ENCODE data around the gene GCNT2. TPM values are rescaled to one million over a fixed set of nuclear protein-coding genes. Genes with fewer than 3 reads are reported as not detected.
"Not testable (repeated sequence)": the region's sequence is repeated elsewhere in the genome, so short reads cannot be mapped to it uniquely, and the experiment has no call there.

The GCNT2 gene
- total RNA-seq, 4 donors from 2014 or later = 0.27 to 1.9 (median 0.81) TPM

DNA sequence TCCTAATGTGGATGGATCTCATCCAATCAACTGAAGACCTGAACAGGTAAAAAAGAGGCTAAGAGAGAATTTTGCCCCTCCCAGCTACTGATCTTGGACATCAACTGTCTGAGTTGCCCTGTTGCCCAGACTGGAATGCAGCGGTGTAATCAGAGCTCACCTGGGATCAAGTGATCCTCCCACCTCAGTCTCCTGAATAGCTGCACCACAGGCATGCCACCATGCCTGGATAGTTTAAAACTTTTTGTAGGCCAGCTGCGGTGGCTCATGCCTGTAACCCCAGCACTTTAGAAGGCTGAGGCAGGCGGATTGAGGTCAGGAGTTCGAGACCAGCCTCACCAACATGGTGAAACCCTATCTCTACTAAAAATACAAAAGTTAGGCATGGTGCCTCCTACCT is 34.9 kb upstream of the GCNT2 start:
- no peaks in the 10 kb centered on the region for H3K4me1 ChIP-seq
- no peak overlapping the region for H3K27ac ChIP-seq
- H3K9me3 ChIP-seq = no peaks in the 10 kb centered on the region
- ATAC-seq (no peak), DNase-seq (no peak)
- intact Hi-C loops (cut with DNase I; ENCODE audit: low total_unique reads) = no loop called here
- no peak overlapping the region for H3K4me3 ChIP-seq
- no peaks in the 10 kb centered on the region for H3K27me3 ChIP-seq
- in situ Hi-C loops (cut with MboI; ENCODE audit: low sequenced_read_pairs in 4 of 4) = loop anchor here in 2 of 4 donors (25.0 kb wide), 2 partner anchors 301 to 576 kb away; no protein-coding TSS in a partner anchor
- no peaks in the 10 kb centered on the region for H3K36me3 ChIP-seq
- TF ChIP-seq, protein P1, sequence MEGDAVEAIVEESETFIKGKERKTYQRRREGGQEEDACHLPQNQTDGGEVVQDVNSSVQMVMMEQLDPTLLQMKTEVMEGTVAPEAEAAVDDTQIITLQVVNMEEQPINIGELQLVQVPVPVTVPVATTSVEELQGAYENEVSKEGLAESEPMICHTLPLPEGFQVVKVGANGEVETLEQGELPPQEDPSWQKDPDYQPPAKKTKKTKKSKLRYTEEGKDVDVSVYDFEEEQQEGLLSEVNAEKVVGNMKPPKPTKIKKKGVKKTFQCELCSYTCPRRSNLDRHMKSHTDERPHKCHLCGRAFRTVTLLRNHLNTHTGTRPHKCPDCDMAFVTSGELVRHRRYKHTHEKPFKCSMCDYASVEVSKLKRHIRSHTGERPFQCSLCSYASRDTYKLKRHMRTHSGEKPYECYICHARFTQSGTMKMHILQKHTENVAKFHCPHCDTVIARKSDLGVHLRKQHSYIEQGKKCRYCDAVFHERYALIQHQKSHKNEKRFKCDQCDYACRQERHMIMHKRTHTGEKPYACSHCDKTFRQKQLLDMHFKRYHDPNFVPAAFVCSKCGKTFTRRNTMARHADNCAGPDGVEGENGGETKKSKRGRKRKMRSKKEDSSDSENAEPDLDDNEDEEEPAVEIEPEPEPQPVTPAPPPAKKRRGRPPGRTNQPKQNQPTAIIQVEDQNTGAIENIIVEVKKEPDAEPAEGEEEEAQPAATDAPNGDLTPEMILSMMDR (IDR thresholded peaks at IDR 0.05 in 4 of 5, conservative IDR thresholded peaks at IDR 0.05 in 1 of 5) = no peak
- TF ChIP-seq POLR2A (IDR thresholded peaks at IDR 0.05) = no peak

DNA sequence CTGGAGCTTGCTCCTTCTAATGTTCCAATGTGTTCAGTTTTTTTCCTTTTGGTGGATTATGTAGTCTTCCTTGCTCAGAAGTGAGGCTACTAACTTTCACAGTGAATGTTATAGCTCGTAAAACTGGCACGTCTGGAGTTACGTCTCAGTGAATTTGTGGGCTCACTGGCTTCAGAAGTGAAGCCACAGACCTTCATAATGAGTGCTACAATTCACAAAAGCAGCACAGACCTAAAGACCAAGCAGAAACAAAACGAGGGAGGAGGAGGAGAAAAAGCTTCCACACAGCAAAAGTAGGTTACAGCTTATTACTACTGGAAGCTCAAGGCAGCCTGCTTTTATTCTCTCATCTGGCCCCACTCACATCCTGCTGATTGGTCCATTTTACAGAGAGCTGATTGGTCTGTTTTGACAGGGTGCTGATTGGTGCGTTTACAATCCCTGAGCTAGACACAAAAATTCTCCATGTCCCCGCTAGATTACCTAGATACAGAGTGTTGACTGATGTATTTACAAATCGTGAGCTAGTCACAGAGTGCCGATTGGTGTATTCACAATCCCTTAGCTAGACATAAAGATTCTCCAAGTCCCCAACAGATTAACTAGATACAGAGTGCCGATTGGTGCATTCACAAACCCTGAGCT is 34.1 kb upstream of the GCNT2 start:
- H3K27ac ChIP-seq; intact Hi-C loops (cut with DNase I; ENCODE audit: low total_unique reads); ATAC-seq; H3K4me3 ChIP-seq; DNase-seq; H3K9me3 ChIP-seq; H3K27me3 ChIP-seq; H3K36me3 ChIP-seq; H3K4me1 ChIP-seq: not testable (repeated sequence)
- in situ Hi-C loops (cut with MboI; ENCODE audit: low sequenced_read_pairs in 4 of 4) = loop anchor here in 2 of 4 donors (25.0 kb wide), 2 partner anchors 300 to 575 kb away; no protein-coding TSS in a partner anchor

DNA sequence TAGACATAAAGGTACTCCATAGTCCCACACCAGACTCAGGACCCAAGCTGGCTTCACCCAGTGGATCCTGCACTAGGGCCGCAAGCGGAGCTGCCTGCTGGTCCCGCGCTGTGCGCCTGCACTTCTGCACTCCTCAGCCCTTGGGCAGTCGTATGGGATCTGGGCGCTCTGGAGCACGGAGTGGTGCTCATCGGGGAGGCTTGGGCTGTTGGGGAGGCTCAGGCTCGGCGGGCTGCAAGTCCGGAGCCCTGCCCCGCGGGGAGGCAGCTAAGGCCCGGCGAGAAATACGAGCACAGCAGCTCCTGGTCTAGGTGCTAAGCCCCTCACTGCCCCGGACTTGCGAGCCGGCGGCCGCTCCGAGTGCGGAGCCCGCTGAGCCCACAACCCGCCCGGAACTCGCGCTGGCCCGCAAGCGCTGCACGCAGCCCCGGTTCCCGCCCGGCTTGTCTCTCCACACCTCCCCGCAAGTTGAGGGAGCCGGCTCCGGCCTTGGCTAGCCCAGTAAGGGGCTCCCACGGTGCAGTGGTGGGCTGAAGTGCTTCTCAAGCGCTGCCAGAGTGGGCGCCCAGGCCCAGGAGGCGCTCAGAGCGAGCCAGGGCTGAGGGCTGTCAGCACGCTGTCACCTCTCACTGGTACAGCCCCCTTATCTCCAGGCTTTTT is 33.4 kb upstream of the GCNT2 start:
- intact Hi-C loops (cut with DNase I; ENCODE audit: low total_unique reads) = no loop called here
- H3K27ac ChIP-seq = no peak overlapping the region
- no peak for DNase-seq
- ATAC-seq = no peak
- no peak for TF ChIP-seq POLR2A (IDR thresholded peaks at IDR 0.05)
- TF ChIP-seq, protein P1 (IDR thresholded peaks at IDR 0.05 in 4 of 5, conservative IDR thresholded peaks at IDR 0.05 in 1 of 5) = no peak
- in situ Hi-C loops (cut with MboI; ENCODE audit: low sequenced_read_pairs in 4 of 4) = loop anchor here in 2 of 4 donors (25.0 kb wide), 2 partner anchors 300 to 575 kb away; no protein-coding TSS in a partner anchor
- no peaks in the 10 kb centered on the region for H3K4me1 ChIP-seq
- H3K27me3 ChIP-seq = no peaks in the 10 kb centered on the region
- H3K9me3 ChIP-seq = no peaks in the 10 kb centered on the region
- no peak overlapping the region for H3K4me3 ChIP-seq
- no peaks in the 10 kb centered on the region for H3K36me3 ChIP-seq

DNA sequence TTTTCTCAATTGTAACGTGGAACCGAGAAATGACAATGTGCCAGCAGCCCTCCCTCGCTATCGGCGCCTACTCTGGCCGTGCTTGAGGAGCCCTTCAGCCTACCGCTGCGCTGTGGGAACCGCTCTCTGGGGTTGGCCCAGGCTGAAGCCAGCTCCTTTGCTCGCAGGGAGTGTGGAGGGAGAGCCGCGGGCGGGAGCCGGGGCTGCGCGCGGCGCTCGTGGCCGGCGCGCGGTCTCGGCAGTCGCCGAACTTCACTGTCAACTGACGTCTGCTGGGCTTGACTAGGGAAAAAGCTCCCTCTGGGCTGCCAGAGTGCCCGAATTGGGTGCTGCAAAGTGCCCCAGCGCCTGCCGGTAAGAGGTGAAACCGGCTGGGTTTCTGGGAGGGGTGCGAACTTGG is 29.7 kb upstream of the GCNT2 start:
- H3K9me3 ChIP-seq = no peaks in the 10 kb centered on the region
- no peak overlapping the region for H3K27ac ChIP-seq
- no peaks in the 10 kb centered on the region for H3K27me3 ChIP-seq
- no peak overlapping the region for H3K4me3 ChIP-seq
- in situ Hi-C loops (cut with MboI; ENCODE audit: low sequenced_read_pairs in 4 of 4) = loop anchor here in 2 of 4 donors (25.0 kb wide), 2 partner anchors 296 to 571 kb away; no protein-coding TSS in a partner anchor
- DNase-seq (no peak), ATAC-seq (no peak)
- no peaks in the 10 kb centered on the region for H3K36me3 ChIP-seq
- TF ChIP-seq, protein P1 (IDR thresholded peaks at IDR 0.05 in 4 of 5, conservative IDR thresholded peaks at IDR 0.05 in 1 of 5) = no peak
- TF ChIP-seq POLR2A (IDR thresholded peaks at IDR 0.05) = no peak
- no peaks in the 10 kb centered on the region for H3K4me1 ChIP-seq
- intact Hi-C loops (cut with DNase I; ENCODE audit: low total_unique reads) = no loop called here

DNA sequence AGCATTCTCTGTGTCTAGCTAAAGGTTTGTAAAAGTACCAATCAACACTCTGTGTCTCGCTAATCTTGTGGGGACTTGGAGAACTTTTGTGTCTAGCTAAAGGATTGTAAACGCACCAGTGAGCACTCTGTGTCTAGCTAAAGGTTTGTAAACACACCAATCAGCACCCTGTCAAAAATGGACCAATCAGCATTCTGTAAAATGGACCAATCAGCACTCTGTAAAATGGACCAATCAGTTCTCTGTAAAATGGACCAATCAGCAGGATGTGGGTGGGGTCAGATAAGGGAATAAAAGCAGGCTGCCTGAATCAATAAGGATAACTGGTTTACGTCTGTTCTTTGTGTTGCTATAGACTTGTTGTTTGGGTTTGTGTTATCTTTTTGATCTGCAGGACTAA is 29.2 kb upstream of the GCNT2 start:
- H3K27ac ChIP-seq; H3K36me3 ChIP-seq; ATAC-seq; H3K4me3 ChIP-seq; intact Hi-C loops (cut with DNase I; ENCODE audit: low total_unique reads); H3K27me3 ChIP-seq; H3K4me1 ChIP-seq; DNase-seq; H3K9me3 ChIP-seq: not testable (repeated sequence)
- in situ Hi-C loops (cut with MboI; ENCODE audit: low sequenced_read_pairs in 4 of 4) = loop anchor here in 2 of 4 donors (25.0 kb wide), 2 partner anchors 295 to 570 kb away; no protein-coding TSS in a partner anchor

All from gastrocnemius medialis (tissue), 4 donors.